NCI-H1105 treated with DMSO at 0.1 percent for 48 hours (cell line): Measurements from ENCODE around the gene PTPRG.
"Not testable (repeated sequence)": the region's sequence is repeated elsewhere in the genome, so short reads cannot be mapped to it uniquely, and the experiment has no call there.

Source experiments
- DNase-seq: peaks from one replicate; lab custom pipeline; 2025; lab: John Stamatoyannopoulos, UW

The PTPRG gene

GRCh38 chr3:61725851-61726333 lies 164.5 kb downstream of the PTPRG start:
- no peak for DNase-seq

GRCh38 chr3:61727435-61727834 lies 166.1 kb downstream of the PTPRG start:
- no peak for DNase-seq

DNA sequence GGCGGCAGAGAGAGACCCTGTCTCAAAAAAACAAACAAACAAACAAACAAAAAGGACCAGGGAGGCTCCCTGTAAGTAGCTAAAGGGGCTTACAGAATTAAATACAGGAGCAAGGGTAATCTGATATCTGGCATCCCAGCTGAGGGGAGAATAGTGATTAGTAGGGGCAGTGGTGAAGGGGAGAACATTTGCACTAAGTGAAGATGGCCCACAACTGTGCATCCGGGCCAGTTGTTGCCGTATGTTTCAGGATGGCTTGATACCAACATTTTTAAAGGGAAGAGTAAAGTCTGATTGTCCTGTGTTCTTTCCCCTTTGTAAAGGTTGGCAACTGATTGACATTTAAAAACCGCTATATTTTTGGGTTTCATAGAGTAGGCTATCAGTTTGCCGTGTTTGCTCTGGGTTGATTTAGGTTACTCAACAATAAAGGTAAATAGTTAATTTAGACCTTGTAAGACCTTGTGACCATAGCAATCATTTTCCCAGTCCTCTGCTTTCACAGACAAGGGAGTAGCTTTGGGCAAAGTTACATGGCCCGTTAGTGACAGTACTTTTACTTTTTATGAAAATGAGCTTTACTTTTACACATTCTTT lies 167.8 kb downstream of the PTPRG start:
- DNase-seq: no peak

GRCh38 chr3:61730056-61730455 lies 168.7 kb downstream of the PTPRG start:
- DNase-seq: no peak

- DNase-seq: no peak
These were observed 169.3 kb downstream of the PTPRG start for GRCh38 chr3:61730577-61731231.

DNA sequence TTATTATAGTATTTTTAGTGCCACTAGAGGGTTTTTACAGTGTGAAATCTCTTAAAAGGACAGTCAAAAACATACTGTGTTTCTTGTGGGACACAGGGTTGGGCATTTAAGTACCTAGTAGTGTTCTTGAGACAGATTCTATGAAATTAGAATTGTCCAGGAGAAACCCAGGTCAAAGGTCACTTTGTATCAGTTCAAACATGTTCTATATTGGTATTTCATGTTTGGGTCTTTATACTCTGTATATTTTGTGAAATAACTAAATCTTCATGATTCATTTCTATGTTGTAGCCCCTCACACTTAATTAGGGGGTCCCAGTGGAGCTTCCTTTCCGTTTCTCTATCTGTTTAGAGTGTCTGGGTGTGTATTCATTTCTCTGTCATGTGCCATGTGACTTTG lies 171.6 kb downstream of the PTPRG start:
- DNase-seq: no peak

- DNase-seq: no peak
These were observed 172.5 kb downstream of the PTPRG start for GRCh38 chr3:61733876-61734275.

DNA sequence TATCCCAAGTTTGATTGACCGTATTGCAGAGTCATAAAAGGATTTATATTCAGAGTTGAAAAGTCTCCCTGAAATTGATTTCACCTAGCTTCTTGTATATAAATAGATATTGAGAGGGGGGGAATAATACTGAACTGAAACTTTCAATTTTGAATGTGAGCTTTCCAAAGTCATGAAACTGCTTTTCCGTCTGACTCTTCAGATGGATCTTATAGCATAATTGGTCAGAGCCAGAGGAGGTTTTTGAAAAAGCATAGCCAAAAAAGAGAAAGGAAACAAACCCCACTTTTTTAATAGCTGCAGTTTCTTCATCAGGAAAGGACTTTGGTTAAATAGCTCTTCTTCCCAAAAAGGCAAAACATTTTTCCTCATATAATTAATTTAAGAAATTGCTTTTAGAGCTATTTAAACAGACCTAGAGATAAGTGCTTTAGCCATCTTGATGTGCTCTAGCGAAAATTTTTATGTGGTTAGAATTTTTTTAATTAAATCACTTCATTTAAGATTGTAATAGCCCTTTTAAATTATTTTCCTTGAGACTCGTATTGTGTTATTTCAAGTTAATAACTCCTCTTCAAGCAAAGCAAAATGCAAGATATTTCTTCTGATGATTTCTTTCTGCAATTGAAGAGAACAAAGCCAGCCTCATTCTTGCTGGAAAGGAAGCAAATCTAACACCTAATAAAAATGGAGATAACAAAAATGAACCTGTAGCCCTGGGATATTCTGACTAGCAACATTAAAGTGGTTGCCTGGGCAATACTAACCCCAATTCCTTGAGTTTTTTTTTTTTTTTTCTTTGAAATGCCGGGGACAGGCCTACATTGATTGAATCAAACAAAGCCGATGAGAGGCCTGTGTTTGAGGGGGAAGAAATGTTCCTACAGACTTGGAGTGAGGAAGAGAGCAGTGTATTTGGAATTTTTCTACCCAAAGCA lies 173.6 kb downstream of the PTPRG start:
- DNase-seq: no peak

- no peak for DNase-seq
These were observed 175.1 kb downstream of the PTPRG start for GRCh38 chr3:61736506-61736905.

DNA sequence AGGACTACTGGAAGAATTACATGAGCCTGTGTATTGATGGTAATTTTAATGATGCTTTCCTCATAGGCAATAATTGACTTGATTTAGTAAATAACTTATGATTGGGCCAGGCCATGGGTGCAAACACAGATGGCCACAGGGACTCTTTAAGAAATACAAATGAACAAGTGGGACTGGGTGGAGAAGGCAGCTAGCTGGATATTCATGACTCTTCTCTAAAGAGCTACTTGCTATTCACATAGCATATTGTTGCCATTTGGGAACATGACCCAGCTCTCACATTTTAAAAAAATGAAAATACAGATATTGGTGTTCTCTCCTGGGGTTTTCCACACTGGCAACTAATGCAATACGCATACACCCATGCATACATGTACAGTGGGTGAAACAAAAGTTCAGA lies 178.3 kb downstream of the PTPRG start:
- no peak for DNase-seq

GRCh38 chr3:61740494-61740893 lies 179.1 kb downstream of the PTPRG start:
- no peak for DNase-seq

DNA sequence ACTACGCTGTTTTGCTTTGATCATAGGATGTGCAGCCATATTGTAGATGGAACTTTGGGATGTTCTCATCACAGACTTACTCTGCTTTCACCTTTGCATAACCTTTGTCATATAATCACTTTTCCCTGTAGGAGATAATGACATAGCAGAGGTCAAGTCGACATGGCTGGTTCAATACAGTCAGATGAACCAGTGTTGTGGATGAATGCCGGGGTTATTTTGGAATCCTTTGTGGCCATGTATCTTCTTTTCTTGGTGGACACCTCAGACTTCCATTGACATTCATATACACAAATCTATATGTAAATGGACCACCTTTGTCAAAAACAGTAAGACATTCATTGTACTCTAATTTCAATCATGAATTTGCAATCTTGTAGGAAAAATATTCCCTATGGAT lies 180.2 kb downstream of the PTPRG start:
- no peak for DNase-seq

DNA sequence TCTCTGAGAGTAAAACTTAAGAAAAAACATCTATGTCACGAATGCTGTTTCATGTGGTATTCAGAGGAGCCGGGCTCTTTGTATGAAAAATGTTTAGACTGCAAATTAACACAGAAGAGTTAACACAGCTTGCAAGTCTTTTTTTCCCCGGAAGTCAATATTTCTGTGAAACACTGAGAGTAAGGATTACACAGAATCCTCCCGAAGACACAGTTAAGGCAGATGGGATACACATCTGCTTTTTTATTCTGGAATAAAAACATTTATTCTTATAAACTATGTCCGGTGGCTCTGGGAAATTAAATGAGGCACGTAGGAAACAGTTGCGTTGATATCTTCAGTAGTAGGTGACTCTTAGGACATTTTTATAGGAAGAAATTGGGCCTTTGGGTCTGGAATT lies 180.6 kb downstream of the PTPRG start:
- DNase-seq: no peak

GRCh38 chr3:61743067-61743466 lies 181.7 kb downstream of the PTPRG start:
- DNase-seq: no peak

GRCh38 chr3:61743686-61744242 lies 182.4 kb downstream of the PTPRG start:
- DNase-seq: no peak

DNA sequence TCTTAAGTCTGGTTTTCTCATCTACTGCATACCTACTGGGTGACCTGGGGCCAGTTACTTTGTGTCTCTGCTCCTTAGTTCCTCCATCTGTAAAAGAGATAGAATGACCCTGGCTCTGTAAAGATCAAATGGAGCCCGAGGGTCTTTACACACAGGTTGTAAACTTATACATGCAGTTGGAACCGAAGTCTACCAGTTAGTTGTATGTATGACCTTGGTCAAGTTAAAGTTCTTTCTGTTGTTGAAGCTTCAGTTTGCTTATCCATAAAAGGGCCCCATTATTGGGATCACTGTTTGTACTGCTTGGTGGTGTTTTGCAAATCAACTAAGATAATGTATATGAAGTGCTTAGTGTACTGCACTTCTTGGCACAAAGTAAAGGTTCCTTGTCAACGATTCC lies 186.9 kb downstream of the PTPRG start:
- DNase-seq: no peak

DNA sequence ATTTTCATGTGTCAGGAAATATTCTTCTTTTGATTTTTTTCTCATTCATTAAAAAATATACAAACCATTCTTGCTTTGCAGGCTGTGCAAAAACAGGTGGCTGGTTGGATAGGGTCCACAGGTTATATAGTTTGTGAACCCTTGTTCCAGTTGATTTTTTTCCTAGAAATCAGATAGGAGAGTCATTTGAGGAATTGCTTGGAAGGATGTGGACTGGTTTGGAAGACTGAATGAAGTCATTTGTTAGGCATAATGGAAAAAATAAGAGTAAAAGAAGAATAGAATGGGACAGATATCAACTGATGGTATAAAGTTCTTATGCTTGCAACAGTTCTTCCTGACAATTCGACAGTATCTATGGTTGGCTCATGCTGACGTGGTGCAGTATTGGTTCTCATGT lies 189.4 kb downstream of the PTPRG start:
- DNase-seq: no peak

- DNase-seq: no peak
These were observed 197.5 kb downstream of the PTPRG start for GRCh38 chr3:61758839-61759238.

DNA sequence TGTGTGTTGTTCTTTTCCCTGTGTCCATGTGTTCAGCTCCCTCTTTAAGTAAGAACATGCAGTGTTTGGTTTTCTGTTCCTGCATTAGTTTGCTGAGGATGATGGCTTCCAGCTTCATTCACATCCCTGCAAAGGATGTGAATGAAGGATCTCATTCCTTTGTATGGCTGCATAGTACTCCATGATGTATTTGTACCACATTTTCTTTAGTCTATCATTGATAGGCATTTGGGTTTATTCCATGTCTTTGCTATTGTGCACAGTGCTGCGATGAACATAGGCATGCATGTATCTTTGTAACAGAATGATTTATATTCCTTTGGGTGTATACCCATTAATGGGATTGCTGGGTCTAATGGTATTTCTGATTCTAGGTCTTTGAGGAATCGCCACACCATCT lies 199.4 kb downstream of the PTPRG start:
- DNase-seq: not testable (repeated sequence)

GRCh38 chr3:61761694-61762430 lies 200.5 kb downstream of the PTPRG start:
- no peak for DNase-seq

DNA sequence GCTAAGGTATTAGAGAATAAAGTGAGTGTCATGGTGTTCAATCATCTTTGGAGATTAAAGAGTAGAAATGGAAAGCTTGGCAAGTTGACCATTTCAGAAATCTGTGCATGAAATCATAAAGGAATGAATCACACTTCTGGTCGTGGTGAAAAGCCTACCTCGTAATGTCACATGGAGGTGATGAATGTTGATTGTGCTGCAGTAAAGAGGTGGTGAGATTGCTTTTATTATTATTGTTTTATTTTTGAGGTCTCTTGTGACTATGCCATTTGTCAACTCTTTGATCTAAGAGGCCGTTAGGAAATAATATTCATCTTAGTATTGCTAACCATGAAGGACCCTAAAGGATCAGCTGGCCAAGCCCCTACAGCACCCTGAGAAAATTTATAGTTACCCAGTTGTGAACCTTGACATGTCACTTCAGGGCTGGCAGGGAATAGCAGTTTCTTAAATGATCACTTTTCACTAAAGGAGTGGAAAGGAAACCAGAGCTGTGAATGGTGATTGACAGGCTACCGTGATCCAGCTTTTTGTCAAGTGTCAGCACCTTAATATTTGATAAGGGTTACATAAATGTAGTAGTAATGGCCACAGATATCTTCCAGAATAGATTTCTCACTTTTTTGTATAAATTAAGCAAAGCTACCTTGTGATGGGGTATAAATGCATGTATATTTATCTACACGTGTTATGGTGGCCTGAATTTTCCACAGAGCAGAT lies 203.9 kb downstream of the PTPRG start:
- DNase-seq: no peak
